Measurements from ENCODE around the gene MAP3K4.

The MAP3K4 gene

DNA sequence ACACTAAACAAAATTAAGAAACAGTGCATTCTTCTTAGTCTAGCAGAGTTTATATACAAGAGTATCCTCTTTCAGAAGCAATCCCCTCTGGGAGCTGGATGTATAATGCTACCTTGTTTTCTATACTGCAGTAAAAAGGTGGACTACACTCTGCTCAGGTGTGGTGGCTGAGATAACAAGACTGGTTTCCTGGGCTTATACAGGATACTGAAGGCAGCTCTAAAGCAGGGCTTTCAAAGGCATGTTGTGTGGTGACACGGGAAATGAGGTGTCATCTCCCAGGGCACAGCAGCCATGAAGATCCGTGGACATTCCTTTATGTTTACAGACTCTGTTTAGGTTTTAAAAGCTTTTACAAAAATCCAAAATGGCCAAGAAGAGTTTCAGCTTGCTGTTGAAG is 136.7 kb downstream of the MAP3K4 start:
- no peak for DNase-seq (ENCODE audit: low spot score)

DNA sequence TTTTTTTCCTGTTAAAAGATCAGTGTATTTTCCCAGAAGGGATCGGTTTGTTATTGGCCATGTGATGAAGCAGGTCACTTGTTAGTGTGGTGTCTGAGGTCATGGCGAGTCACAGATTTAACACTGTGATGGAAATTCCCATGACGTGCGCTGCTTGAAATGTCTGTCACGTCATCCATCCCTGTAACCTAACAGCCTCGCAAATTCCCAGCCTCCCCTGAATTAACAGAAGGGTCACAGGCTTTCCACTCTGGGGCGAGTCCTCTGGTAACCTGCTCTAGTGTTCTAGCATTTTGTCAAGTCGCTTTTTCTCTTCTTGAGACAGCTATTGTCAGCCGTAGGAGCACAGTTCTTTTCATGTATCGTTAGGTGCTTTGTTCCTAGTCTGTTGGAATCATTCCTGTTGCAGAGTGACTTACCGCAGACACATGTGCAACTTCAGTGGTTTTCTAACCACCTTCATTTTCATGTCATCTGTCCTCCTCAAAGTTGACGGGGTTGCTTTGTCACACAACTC is 137.2 kb downstream of the MAP3K4 start:
- DNase-seq (ENCODE audit: low spot score) = no peak

DNA sequence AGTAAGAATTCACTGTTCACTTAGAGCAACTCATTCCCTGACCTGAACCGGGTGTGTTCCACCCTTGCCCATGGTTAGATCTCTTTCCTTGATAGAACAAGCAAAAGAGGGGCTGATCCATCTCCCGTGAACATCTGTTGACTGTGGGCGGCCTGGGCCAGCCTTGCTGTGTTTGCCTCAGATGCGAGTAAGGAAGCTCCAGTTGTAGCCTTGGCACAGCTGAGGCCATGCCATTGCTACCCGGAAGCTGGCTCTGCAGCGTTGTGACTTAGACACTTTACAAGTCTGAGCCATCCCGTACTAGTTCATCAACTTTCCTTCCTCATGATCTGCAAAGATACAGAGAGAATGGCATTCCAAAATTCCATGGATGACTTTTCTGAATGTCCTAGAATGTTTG is 139.0 kb downstream of the MAP3K4 start:
- no peak for DNase-seq (ENCODE audit: low spot score)

DNA sequence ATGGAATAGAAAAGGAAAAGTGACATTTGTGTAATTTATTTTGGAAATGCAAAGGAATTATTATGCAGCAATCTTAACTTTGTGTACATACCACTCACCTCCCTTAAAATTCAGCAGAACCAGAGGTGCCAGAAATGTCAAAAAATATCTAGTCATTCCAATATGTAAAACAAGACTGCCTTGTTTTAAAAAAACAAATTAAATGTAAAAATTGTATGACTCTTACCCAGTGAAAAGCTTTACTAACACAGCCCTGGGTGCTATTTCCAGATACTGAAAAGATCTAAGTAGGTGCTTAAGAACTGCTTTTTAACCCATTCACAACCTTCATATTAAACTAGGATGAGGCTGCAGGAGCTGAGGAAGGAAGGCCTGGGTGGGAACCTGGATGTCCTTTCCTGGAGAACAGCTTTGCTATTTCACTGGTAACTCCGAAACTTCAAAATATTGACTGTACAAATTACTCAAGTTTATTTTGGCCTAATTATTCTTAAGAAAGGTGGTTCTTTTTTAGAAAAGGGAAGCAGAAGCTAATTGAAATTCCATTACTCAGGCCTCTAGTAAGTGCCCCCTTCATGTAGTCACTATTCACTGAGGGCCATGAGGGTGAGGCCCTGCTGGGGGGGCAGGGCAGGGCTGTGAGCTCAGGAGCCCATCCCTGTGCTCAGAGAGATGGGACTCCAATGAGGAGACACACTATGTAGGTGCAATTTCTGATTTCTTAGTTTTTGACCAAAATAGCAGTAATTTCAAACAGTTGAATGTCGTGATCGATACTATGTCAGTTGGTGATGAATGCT is 139.6 kb downstream of the MAP3K4 start:
- no peak for DNase-seq (ENCODE audit: low spot score)

DNA sequence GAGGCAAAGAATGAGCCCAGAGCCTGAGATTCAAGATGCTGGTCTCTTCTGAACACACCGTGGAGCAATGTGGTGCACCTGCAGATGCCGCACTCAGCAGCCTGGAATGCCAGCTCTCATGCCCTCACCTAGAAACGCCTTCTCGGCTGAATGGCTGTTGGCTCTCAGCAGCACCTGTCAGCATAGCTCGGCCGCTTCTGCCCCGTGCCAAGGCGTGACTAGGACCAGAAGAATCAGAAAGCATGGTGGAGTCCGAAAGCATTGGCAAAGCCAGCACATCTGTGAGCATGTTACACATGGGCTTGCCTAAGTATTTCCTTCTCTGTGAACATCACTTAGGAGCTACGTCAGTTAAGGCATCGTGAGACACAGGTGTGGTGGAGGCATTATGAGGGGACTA is 140.8 kb downstream of the MAP3K4 start:
- no peak for DNase-seq (ENCODE audit: low spot score)

DNA sequence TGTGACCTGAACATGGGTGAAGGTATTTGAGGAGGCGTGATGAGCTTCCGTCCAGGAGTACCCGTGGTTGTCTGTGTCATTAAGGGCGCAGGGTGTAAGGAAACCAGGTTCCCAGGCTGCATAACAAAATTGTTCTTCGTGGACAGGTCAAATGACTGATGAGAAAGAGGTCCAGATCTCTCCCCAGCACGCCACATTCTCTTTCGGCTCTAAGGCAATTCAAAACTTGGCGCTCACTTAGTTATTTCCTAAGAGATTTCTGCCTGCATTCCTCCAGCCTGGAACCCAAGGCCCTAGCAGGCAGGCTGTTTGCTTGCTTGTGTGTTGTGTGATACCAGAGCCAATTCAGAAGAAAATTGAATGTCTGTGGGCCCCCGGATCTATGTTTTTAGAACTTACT is 142.4 kb downstream of the MAP3K4 start:
- no peak for DNase-seq (ENCODE audit: low spot score)

DNA sequence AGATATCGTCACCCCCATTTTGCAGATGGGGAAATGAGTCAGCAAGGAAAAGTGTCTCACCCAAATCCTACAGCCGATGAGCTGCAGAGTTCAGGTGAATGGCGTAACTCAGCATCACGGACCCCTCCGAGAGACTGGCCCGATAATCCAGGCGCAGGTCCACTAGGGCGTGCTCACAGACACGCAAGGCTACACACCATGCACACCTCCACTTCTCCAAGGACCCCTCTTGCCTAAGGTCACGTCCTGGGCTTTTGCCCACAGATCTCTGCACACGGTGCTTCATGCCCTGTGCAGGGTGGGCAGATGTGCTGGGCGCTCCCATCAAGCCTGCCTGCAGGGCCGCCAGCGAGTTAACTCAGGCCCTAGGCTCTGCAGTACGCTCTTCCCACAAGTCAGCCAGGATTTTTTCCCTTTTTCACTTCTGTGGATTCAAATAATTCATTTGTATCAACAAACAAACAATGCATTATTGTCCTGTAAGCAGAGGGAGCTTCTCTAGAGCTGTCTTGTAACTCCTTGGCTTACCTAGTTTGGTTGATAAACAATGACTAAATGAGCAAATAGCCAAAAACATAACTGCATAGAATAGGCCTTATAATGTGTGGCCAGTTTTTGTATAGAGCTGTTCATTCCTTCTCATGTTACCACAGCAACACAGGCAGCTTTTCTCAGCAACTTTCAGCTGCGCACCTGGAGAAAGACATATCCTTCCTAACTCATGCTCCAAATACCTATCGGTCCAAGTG is 143.2 kb downstream of the MAP3K4 start:
- no peak for DNase-seq (ENCODE audit: low spot score)

DNA sequence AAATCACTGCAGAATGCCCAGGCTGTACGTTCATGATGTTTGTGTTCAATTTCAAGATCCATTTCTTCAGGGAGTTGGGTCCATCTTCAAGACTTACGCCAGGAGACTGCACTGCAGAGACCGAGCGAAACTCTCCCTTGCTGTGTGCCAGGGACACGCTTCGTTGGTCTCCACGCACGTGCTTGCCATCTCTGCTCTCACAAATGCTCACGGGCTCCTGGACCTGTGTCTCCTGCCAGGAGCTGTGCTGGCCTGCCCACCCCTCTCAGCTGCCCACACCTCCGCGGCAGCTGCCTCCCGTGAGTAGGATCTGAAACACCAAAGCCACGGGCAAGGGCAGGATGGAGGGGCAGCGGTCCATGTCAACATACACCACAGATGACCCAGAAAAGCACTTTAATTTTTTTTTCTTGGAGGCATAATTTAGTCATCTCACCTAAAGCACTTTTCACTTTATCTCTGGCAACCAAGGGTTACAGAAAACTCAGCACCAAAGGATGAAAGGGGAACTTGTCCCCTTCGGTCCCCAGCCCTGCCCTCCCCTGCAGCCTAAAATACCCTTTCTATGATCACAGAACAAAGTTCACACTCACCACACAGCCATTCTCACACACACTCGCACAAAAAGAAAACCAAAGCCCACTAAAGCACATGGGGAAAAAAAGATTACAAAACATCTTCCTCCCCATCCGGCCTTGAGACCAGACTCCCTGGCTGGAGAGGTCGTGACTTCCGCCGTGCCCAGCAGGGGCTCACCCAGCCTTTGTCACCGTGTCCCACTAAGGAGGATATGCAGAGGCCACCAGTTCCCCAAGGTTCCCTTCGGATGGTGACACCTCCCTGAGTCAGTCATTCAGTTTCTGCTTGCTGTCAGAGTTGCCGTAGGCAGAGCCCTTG is 144.4 kb downstream of the MAP3K4 start:
- no peak for DNase-seq (ENCODE audit: low spot score)

DNA sequence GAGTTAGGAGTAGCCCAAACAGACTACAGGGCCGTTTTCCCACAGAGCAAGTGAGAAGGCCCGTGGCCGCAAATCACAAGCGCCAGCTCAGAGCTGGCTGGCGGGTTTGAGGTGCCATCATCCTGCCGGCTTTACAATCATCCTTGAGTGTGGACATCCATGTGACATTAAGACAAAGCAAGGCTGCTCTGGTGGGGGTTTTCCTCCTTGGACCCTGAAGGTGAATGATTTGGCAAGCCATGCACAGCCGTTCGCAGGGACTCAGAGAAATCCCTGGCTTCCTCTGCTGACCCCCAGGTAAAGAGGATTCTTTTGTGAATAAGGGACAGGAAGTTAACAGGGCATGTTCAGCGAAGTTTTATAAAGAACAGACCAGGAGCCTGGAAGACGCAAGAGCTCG is 145.1 kb downstream of the MAP3K4 start:
- DNase-seq (ENCODE audit: low spot score) = no peak

DNA sequence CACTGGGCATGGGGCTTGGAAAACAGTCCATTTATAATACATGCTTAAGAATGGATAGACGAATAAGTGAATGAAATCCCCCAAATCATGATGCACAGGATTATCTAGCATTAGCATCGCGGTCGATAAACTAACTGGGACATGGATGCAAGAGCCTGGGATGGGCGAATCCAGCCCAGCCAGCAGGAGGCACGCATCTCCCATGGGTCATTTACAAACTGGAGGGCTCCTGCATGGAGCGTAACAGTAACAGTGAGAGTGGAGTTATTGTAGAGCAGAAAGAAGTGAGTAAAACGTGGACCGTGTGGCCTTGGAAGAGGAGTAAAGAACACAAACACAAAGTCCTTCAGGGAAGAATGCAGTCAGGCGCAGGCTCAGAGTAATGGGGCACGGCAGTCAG is 145.8 kb downstream of the MAP3K4 start:
- DNase-seq (ENCODE audit: low spot score) = no peak

DNA sequence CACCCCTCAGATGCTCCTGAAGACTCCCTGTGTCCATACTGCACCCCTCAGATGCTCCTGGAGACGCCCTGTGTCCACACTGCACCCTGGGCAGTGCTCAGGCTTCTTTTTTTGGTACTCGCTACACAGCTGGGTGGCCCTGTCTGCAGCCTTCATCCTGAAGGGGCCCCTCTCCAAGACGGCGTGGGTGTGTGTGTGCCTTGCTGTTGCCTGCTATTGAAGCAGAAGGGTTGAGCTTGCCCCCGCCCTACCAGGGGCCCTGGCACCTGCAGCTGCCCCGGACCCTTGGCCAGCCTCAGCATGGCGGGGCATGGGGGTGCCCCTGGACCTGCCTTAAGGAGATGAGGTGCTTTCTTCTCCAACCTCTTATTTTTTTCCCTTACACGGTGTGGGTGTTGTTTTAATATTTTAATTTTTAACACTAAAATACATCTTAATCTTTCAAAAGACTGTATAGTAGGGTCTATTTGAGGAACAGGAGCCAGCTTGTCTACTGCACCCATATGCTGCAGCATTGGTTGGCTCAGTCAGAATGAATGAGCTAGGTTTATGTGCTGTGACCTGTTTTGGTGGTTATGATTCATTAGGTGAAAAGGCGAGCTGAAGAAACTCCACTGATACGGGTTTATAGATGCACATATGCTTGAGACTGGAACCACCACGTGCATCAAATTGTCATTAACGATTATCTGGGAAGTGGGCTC is 146.4 kb downstream of the MAP3K4 start:
- no peak for DNase-seq (ENCODE audit: low spot score)

DNA sequence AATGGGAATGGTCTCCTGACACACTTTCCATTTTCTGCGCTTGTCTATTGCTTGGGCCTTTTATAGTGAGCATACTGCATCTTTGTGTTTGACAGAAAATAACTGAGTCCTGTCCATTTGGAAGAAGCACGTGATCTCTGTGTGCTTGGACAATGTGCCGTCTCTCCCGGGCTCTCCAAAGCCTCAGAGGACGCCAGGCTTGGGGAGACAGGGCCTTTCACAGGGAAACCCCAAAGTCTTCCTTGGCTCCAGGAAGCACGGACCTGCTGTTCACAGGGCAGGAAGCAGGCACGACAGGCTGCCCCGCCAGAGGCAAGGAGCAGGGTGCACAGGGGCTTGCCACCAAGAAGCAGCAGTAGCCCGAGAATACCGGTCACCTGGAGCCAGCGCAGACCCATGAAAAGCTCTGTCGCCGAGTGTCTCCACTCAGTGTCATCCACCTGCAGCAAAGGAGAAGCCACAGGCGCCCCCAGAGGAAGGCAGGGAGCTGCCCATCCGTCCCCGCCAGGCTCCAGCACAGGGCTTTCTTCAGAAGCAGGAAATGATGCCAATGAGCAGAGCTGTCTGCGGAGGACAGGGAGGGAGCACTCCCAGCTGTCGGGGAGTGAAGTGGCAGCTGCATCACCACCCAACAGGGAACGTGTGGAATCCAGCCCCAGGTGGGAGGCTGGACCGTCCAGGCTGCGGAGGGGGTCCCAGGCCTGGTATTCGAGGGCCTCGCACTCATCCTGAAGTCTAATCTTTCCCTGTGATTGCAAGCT is 147.2 kb downstream of the MAP3K4 start:
- DNase-seq (ENCODE audit: low spot score) = no peak

DNA sequence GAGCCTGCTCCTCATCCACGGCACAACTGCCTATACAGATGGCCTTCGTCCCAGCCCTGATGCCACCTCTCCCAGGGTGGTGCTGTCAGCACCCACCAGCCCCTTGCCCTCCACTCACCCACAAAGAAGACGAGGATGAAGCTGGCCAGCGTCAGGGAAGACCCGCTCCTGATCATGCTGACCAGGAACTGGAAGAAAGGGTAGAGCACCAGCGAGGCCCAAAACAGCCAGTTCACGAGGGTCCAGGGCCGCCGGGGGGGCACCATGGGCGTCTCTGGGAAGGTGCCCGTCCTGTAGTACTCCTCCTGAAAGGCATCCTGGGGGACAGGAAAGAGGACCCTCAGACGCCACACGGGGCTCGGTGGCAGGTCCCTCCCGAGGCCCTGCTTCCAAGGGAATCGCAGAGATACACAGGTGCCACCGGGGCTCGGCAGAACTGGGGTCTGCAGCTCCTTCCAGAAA is 147.8 kb downstream of the MAP3K4 start:
- DNase-seq (ENCODE audit: low spot score) = no peak

DNA sequence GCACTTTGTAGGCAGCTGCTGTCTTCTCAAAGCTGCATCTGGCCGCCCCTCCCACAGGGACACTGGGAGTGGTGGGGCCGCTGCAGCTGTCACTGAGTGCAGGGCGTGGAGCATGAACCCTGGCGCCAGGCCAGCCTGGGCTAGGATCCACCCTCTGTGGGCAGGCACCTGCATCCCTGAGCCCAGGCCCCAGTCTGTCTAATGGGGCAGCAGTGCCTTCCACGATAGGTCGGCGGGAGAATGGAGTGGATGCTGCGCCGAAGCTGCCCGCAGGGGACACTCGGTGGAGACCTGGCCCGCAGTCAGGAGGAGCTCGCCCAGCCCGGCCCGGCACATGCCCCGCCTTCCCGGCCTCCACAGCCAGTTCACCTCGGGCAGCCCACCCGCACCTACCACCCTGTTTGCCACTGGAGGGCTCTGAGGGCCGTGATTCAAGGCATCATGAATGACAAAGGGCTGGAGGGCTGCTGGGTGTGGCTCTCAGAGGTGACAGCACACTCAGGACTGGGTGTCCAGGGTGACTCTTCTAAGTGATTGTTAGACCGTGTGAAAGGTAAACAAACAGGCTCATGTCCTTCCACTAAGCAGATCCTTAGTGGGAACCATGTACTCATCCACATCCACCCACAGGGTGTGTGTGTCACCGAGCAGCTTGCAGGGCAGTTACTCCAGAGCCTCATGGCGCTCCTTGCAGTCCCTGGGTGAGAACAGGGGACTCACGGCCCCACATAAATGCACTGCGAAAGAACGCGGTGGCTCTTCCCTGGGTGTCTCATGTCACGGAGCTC is 148.4 kb downstream of the MAP3K4 start:
- no peak for DNase-seq (ENCODE audit: low spot score)

DNA sequence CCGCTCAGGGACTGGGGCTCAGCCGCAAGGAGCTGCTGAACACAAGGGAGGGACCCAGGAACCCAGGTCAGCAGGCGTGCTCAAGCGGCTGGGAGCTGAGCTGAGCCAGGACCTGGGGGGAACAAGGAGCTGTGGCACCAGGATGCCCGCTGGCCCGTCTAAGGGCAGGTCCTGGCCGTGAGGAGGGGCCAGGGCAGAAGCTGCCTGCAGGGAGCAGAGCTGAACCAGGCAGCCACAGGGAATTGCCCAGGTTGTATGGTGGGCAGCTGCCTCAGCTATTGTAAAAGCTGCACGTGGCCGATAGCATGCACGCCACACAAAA is 148.9 kb downstream of the MAP3K4 start:
- DNase-seq (ENCODE audit: low spot score) = no peak

DNA sequence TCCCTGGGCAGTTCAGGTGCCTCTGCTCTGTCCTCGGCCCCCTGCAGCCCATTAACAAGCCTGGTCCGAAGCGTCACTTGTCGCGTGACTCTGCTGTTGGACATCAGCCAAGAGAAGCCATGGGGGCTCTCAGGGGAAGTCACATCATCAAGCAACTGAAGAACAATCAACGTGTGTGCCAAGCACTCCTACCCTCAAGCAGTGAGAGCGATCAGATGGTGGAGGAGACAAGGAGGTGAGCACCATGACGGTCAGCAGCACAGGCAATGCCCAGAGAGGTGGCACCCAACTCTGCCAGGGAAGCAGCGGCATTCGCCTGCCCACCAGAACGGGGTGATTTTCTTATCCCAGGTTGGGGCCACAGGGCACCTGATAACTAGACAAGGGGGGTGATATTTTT is 149.6 kb downstream of the MAP3K4 start:
- no peak for DNase-seq (ENCODE audit: low spot score)

DNA sequence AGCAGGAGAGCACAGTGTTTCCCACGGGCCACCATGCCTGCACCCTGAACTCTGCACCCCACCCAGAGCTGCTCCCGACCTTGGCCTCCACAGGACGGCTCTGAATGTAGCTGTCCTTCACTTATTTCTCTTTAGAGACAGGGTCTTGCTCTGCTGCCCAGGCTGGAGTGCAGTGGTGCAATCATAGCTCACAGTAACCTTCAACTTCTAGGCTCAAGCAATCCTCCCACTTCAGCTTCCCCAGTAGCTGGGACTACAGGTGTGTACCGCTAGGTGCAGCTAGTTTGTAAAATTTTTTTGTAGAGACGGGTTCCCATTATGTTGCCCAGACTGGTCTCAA is 151.4 kb downstream of the MAP3K4 start:
- no peak for DNase-seq (ENCODE audit: low spot score)

DNA sequence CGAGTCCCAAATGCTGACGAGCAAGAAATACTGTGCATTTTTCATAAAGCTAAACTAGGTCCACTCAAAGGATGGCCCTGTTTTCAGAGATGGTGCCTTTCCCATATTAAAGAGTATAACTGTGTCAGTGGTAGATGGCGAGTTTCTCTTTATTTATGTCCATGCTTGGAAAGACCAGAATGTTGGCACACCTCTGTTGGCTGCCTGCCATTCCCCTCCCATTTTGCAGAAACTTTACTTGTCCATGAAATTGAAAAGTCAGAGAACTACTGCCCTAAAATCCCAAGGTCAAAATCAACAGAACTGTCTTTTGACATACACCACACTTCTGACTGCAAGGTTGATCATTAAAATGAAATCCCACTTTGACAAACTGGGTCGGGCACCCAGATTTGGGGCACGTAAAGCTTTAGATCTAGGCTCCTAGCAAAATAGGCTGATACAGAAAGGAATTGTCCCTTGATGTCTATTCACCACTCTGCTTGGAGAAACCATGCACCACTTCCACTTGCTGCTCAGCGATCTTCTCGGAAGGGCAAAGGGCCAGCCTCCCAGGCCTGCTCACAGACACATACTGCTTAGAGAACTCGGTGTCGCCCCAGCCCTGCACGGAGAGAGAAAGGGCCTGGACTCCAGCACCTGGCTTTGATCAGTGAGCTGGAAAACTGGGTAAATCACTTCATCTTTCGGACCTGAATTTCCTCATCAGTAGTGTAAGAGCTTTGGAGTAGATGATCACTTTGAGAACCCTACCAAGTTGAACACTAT is 152.3 kb downstream of the MAP3K4 start:
- no peak for DNase-seq (ENCODE audit: low spot score)

DNA sequence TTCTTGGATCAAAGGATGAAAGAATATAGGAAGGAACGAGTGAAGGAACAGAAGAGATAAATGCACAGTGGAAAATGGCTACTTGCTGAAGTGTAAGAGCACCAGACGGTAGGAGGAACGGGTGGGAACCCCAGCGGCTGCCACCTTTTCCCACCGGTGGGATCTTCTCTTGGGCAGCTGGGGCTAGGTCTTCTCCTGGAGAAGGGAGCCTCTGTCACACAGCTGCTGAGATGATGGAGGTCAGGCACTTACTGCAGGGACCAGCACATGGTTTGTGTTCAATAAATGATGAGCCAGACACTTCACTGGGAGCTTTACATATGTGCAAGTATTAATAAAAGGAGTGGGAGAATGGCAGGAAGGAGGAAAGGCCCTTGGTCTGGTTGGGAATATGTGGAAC is 158.6 kb downstream of the MAP3K4 start:
- no peak for DNase-seq (ENCODE audit: low spot score)

DNA sequence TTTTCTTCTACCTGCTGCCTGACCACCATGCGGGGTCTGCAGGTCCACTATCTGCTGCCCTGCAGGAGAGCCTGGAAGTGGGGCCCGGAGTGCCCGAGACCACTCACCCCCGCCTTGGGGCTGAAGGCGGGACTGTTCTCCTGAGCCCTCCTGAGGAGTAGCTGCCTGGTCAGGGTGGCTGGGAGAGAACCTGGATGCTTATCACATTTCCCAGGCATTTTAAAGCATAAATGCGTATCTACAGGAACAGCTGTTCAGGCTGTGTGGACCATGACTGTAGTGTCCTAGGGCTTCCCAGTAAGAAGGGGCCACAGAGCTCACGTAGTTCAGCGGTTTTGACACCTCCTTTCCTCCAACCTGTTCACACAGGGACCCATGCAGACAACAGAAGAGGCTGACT is 159.0 kb downstream of the MAP3K4 start:
- DNase-seq (ENCODE audit: low spot score) = no peak
